Psoas muscle (tissue), 8 donors: ENCODE measurements around the gene SLC7A10. TPM values are rescaled to one million over a fixed set of nuclear protein-coding genes. Genes with fewer than 3 reads are reported as not detected.

Experiments
- ATAC-seq, 4 donors: fragments of 200-7000 bp; cut with Tn5 transposase; one replicate each; pipeline ENCODE4 v1.9.1; 2020; ENCODE audit warnings: moderate library complexity in 3 of 4, mild to moderate bottlenecking in 2 of 4
- DNase-seq, 2 donors: peaks; one replicate each; pipeline ENCODE4 v3.0.0-alpha.2; 2020
- H3K27ac ChIP-seq: fragments of 200-600 bp; one replicate; pipeline ENCODE4 v1.8.0; 2022
- H3K27me3 ChIP-seq, 3 donors: fragments of 200-600 bp in 1 of 3; one replicate each; pipeline versions ENCODE4 v1.6.1 to v1.8.0; 2013 to 2022; ENCODE audit warnings: low read length in 2 of 3, mild to moderate bottlenecking in 2 of 3, moderate library complexity in 1 of 3; ENCODE audit not compliant: insufficient read depth in 3 of 3
- H3K36me3 ChIP-seq, 2 donors: fragments of 200-600 bp in 1 of 2; one replicate each; pipeline versions ENCODE4 v1.6.1 to v1.8.0; 2013 to 2022; ENCODE audit warnings: low read depth in 1 of 2, mild to moderate bottlenecking in 1 of 2, moderate library complexity in 1 of 2; ENCODE audit not compliant: insufficient read depth in 1 of 2
- H3K4me1 ChIP-seq: fragments of 200-600 bp; one replicate; pipeline ENCODE4 v1.8.0; 2022
- H3K4me3 ChIP-seq: fragments of 200-600 bp; one replicate; pipeline ENCODE4 v1.8.0; 2022; ENCODE audit warnings: mild to moderate bottlenecking
- H3K9me3 ChIP-seq: fragments of 200-600 bp; one replicate; pipeline ENCODE4 v1.8.0; 2022
- WGBS, 3 donors: extraction: QIAGEN DNeasy Blood & Tissue Kit; methylation state at CpG; one replicate each; pipeline versions ENCODE4 v1.1.6 to v1.1.7; 2013; 5-methylcytosine and 5-hydroxymethylcytosine counted together
- intact Hi-C, 2 donors: fragments of 100-400 bp; cut with DNase I; formaldehyde crosslinking; loops; one replicate each; pipeline versions ENCODE4 v1.11.0 to v1.14.2; 2022
- polyA plus RNA-seq, 3 donors: library from polyadenylated mRNA; stranded (reverse); fragments of 200-250 nt; gene quantifications; one replicate each; pipeline ENCODE4 v1.2.3, GENCODE V29; 2013
- total RNA-seq, 4 donors: library from RNA; stranded (reverse); fragmentation: NEBNext Ultra II Directional in 2 of 4; extraction: Animal tissue kit (Norgen Biotek cat#: 25700) in 2 of 4; gene quantifications; one replicate each; pipeline versions ENCODE4 v1.2.1 to v1.2.4, GENCODE V29; 2021 to 2023
- TF ChIP-seq, protein P1 (sequence below): fragments of 200-600 bp; IDR thresholded peaks from one replicate; pipeline ENCODE4 v1.8.0; 2022; ENCODE audit warnings: antibody characterized with exemption
- donor health status: healthy with polysubstance abuse.
- donor health status: DM: no; HTN: no; CAD: no; lungs with moderate emphysema.
- donor health status: Bipolar disorder and iron deficiency.
- donor health status: healthy.
- donor health status: DM: yes; HTN: yes; CAD: no.
- donor health status: DM: no; HTN: no; CAD: no.
- donor health status: DM: no; HTN: no; CAD: no.
- donor health status: DM: yes; HTN: yes; CAD: no.

SLC7A10 gene
- total and polyA plus RNA-seq, 7 donors: 0.03 to 0.43 (median 0.14) TPM; not detected in 3

DNA sequence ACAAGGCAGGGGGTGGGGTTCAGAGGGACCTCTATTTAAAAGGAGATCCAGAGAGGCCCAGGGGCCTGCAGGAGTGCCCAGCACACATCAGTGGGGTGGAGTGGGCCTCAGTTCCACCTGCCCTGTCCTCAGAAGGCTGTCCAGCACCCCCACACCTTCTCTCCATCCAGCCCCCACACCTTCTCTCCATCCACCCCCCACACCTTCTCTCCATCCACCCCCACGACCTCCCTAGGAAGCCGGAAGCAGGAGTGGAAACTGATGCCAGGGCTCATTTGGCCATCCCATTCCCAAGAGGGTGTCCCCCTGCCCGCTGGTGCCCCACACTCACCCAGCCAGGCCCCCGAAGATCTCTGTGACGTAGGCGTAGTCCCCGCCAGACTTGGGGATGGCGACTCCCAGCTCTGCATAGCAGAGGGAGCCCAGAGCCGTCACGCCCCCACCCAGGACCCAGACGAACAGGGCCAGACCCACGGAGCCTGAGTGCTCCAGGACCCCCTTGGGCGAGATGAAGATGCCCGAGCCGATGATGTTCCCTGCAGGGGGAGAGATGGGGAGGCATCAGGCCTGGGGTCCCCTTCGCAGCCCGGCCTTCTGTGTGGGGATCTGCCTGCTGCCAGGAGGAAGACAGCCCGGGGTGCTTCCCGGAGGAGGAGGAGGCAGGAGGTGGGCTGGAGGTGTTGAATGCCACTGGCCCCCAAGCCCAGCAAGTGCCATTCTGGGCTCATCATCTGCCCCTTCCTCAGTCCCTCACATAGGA, 10.0 kb downstream of the SLC7A10 start:
- DNase-seq (peak in 1 of 2 donors; percentile 20), ATAC-seq (no peak)
- no peaks in the 10 kb centered on the region for H3K9me3 ChIP-seq
- H3K27ac ChIP-seq: no peak overlapping the region
- WGBS, 3 donors: 83 to 91% (median 88%) methylated on average over 17 to 19 of the region's 19 CpGs
- intact Hi-C loops: no loop called here
- H3K4me3 ChIP-seq: no peak overlapping the region
- no peaks in the 10 kb centered on the region for H3K4me1 ChIP-seq
- H3K27me3 ChIP-seq: peaks cover 0 to 2% (median 0%) of the 10 kb centered on the region in 3 donors
- TF ChIP-seq, protein P1, sequence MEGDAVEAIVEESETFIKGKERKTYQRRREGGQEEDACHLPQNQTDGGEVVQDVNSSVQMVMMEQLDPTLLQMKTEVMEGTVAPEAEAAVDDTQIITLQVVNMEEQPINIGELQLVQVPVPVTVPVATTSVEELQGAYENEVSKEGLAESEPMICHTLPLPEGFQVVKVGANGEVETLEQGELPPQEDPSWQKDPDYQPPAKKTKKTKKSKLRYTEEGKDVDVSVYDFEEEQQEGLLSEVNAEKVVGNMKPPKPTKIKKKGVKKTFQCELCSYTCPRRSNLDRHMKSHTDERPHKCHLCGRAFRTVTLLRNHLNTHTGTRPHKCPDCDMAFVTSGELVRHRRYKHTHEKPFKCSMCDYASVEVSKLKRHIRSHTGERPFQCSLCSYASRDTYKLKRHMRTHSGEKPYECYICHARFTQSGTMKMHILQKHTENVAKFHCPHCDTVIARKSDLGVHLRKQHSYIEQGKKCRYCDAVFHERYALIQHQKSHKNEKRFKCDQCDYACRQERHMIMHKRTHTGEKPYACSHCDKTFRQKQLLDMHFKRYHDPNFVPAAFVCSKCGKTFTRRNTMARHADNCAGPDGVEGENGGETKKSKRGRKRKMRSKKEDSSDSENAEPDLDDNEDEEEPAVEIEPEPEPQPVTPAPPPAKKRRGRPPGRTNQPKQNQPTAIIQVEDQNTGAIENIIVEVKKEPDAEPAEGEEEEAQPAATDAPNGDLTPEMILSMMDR: no peak
- no peaks in the 10 kb centered on the region for H3K36me3 ChIP-seq

DNA sequence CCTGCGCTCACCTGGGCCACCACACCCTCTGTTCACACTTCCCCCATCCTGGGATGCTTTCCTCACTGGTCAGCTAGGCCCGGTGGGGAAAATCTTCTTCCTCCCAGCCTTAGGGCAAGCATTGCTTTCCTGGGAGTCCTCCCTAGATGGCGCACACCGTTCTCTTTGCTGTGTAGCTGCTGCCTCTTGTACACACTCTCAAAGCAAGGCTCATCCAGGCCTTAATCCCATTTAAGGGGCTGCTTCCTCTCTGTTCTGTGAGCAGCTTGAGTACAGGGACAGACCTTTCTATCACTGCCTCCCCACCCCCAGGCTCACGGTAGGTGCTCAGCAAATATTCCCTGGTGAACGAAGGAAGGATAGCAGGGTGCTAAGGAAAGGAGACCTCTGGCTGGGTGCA, 11.1 kb downstream of the SLC7A10 start:
- peak in 1 of 2 donors; percentile 26 for DNase-seq
- 55 to 58% (median 57%) methylated on average over 6 of the region's 6 CpGs for WGBS, 3 donors

DNA sequence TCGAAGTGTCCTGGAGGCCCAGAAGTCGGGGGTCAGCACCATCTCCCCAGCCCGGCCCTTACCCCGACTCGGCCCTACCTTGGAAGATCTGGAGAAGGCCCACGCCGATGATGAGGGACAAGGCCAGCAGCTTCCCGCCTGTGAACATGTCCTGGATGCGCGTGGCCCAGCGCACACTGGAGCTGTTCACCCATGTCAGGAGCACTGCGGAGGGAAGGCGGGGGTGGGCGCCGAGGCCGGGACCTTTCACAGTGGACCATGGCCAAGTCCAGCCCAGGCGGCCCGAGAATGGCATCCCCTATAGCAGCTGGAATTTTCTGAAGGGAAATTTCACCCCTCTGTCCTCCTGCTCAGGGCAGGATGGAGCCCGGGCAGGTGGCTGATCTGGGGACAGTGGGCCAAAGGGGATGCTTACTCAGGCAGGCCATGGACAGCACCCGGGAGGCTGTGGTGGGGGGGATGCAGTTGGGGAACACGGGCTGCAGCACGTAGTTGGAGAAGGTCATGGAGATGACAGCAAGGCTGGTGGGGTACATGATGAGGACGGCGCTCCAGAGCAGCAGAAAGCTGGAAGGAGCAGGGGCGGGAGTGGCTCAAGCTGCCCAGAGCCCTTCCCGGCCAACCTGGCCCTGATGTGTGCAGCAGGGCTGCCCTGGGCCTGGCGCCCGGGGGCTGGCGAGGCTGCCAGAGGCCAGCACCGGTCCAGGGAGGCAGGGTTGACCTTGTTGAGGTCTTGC, 13.0 kb downstream of the SLC7A10 start:
- intact Hi-C loops: no loop called here
- DNase-seq (peak in 1 of 2 donors; percentile 45), ATAC-seq (peak in 2 of 4 donors; percentile 51 to 60)
- WGBS, 3 donors: 60 to 67% (median 65%) methylated on average over 30 of the region's 30 CpGs
- Histone ChIP-seq H3K27me3 (no peaks in the 10 kb centered on the region), H3K4me3 (no peak overlapping the region), H3K4me1 (no peaks in the 10 kb centered on the region), H3K27ac (no peak overlapping the region), H3K36me3 (peaks cover 0 to 4% of the 10 kb centered on the region in 2 donors), H3K9me3 (no peaks in the 10 kb centered on the region)
- TF ChIP-seq, protein P1: no peak

More for the DNA sequence above, 11.1 kb downstream of the SLC7A10 start:
- Histone ChIP-seq H3K27me3 (no peaks in the 10 kb centered on the region), H3K27ac (no peak overlapping the region), H3K4me1 (no peaks in the 10 kb centered on the region), H3K9me3 (no peaks in the 10 kb centered on the region), H3K4me3 (no peak overlapping the region), H3K36me3 (no peaks in the 10 kb centered on the region)
- no peak for ATAC-seq
- intact Hi-C loops: no loop called here
- TF ChIP-seq, protein P1: no peak

DNA sequence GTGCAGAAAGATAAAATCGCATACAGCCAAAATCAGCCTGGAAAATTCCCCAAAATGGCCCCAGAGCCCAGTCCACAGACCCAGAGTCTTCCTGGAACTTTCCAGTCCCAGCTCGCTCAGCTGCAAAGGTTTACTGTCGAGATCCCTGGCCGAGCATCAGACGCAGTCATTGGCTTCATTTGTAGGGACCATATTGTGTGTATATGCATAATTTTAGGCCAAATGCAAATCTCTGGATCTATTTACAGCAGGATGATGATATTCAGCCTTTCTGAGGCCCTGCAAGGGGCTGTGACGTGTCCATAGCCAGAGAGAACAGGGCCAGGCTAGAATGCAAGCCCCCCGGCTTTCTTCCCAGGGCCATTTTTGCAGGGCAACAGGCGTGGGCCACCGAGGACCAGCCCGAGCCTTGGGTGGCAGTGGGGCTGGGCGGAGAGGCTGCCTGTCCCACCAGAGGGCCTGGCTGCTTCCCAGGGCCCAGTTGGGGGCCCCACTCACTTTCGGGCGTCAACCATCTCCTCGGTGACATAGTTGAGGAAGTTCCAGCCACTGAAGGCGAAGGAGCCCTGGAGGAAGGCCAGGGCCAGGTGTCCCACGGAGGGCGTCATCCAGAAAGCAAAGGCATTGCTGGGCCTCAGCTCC, 13.7 kb downstream of the SLC7A10 start:
- no peaks in the 10 kb centered on the region for H3K4me1 ChIP-seq
- H3K36me3 ChIP-seq: peaks cover 0 to 6% of the 10 kb centered on the region in 2 donors
- 72 to 76% (median 73%) methylated on average over 17 of the region's 17 CpGs for WGBS, 3 donors
- H3K9me3 ChIP-seq: no peaks in the 10 kb centered on the region
- H3K27ac ChIP-seq: no peak overlapping the region
- H3K27me3 ChIP-seq: no peaks in the 10 kb centered on the region
- H3K4me3 ChIP-seq: no peak overlapping the region
- TF ChIP-seq, protein P1: no peak
- ATAC-seq (no peak), DNase-seq (peak in 1 of 2 donors; percentile 44)
- intact Hi-C loops: no loop called here
